Skeletal muscle tissue (tissue), 4 donors: ENCODE data around the gene DRAXIN. TPM values are rescaled to one million over a fixed set of nuclear protein-coding genes. Genes with fewer than 3 reads are reported as not detected.

ENCODE experiments used
- H3K27ac ChIP-seq: one replicate; pipeline ENCODE4 v1.7.0; 2013; ENCODE audit warnings: mild to moderate bottlenecking, low read depth, low read length, inconsistent platforms
- H3K27me3 ChIP-seq, 3 donors: one replicate each; pipeline ENCODE4 v1.7.0; 2013; ENCODE audit warnings: low read length in 3 of 3; ENCODE audit not compliant: control insufficient read depth in 3 of 3, insufficient read depth in 3 of 3
- H3K36me3 ChIP-seq, 3 donors: one replicate each; pipeline ENCODE4 v1.7.0; 2013; ENCODE audit warnings: low read length in 3 of 3; ENCODE audit not compliant: control insufficient read depth in 3 of 3, insufficient read depth in 3 of 3
- H3K4me1 ChIP-seq, 3 donors: one replicate each; pipeline ENCODE4 v1.7.0; 2013; ENCODE audit warnings: low read length in 3 of 3, mild to moderate bottlenecking in 3 of 3; ENCODE audit not compliant: control insufficient read depth in 3 of 3, insufficient read depth in 3 of 3
- H3K4me3 ChIP-seq, 3 donors: one replicate each; pipeline ENCODE4 v1.7.0; 2013; ENCODE audit warnings: low read length in 3 of 3
- H3K9ac ChIP-seq, 3 donors: one replicate each; pipeline ENCODE4 v1.7.0; 2013; ENCODE audit warnings: low read length in 3 of 3, mild to moderate bottlenecking in 3 of 3, moderate library complexity in 2 of 3, low read depth in 1 of 3
- H3K9me3 ChIP-seq, 3 donors: one replicate each; pipeline ENCODE4 v1.7.0; 2013; ENCODE audit warnings: low read length in 3 of 3; ENCODE audit not compliant: control insufficient read depth in 3 of 3
- total RNA-seq: library from RNA; depleted of rRNA; stranded (reverse); fragments of >200 nt; gene quantifications from one replicate; pipeline ENCODE4 v1.2.3, GENCODE V29; 2014
- donor health status: Osteomylitis.

DRAXIN gene
- total RNA-seq, 1 donor from 2014 or later, result not detected

GRCh38 chr1:11738783-11739182 is 47.3 kb downstream of the DRAXIN start:
- Histone ChIP-seq H3K9ac (no peak overlapping the region), H3K4me1 (peaks cover 15 to 36% (median 22%) of the 10 kb centered on the region in 3 donors), H3K9me3 (no peaks in the 10 kb centered on the region), H3K27me3 (no peaks in the 10 kb centered on the region), H3K36me3 (peaks cover 0 to 2% (median 0%) of the 10 kb centered on the region in 3 donors), H3K27ac (no peak overlapping the region), H3K4me3 (no peak overlapping the region)

DNA sequence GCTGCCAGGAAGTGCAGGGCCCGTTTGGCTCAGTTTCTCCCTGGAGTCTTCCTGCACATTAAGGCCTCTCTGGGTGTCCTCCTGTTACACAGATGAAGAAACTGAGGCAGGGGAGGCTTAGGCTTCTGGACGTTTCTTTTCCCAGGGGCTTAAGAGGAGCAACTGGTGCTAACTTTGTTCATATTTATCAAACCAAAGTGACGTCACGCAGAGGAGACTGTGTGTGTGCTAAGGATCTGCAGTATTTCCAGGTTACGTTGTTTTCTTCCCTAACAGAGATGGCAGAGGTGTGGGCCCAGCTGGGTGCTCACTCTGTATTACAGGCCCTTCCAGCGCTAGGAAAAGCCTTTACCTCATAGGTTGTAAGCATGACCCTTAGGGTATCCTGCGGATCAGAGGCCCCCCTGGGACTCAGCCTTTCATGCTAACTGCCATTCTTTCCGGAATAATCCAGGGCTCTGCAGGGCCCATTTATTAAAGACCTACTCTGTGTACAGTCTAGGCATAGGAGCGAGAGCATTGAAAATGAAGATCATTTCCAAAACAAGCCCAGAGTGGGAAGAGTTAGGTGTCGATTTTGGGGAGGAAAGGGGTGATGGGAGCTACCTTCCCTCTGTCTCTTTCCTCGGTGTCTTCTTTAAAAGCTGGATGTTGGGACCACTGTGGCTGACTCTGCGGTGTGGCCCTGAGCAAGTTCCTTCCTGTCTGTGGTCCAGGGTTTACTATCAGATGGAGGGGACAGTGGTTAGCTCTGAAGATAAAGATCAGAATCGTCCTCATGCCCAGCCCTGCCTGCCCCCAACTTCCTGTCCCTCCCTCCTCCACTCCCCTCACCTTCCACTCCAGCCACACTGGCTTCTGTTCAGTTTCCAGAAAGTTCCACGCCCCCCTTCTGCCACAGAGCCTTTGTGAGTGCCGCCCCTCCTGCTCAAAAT is 49.0 kb downstream of the DRAXIN start:
- Histone ChIP-seq H3K4me1 (peaks cover 12 to 32% (median 22%) of the 10 kb centered on the region in 3 donors), H3K27ac (no peak overlapping the region), H3K27me3 (no peaks in the 10 kb centered on the region), H3K9me3 (no peaks in the 10 kb centered on the region), H3K36me3 (peaks cover 2% of the 10 kb centered on the region in 3 donors), H3K4me3 (no peak overlapping the region), H3K9ac (no peak overlapping the region)

- Histone ChIP-seq H3K4me3 (no peak overlapping the region), H3K9me3 (no peaks in the 10 kb centered on the region), H3K4me1 (peaks cover 10 to 26% (median 22%) of the 10 kb centered on the region in 3 donors), H3K36me3 (peaks cover 11% of the 10 kb centered on the region in 3 donors), H3K27me3 (no peaks in the 10 kb centered on the region), H3K9ac (no peak overlapping the region), H3K27ac (no peak overlapping the region)
These were observed 50.0 kb downstream of the DRAXIN start for GRCh38 chr1:11741482-11741881.

GRCh38 chr1:11741919-11742558 is 50.5 kb downstream of the DRAXIN start:
- Histone ChIP-seq H3K27ac (no peak overlapping the region), H3K4me3 (no peak overlapping the region), H3K9ac (no peak overlapping the region), H3K27me3 (no peaks in the 10 kb centered on the region), H3K9me3 (no peaks in the 10 kb centered on the region), H3K4me1 (peaks cover 7 to 20% (median 18%) of the 10 kb centered on the region in 3 donors), H3K36me3 (peaks cover 11 to 14% (median 12%) of the 10 kb centered on the region in 3 donors)

- no peak overlapping the region for H3K9ac ChIP-seq
- H3K9me3 ChIP-seq, result no peaks in the 10 kb centered on the region
- H3K4me1 ChIP-seq, result peaks cover 0 to 5% (median 2%) of the 10 kb centered on the region in 3 donors
- no peaks in the 10 kb centered on the region for H3K27me3 ChIP-seq
- peaks cover 17 to 31% (median 27%) of the 10 kb centered on the region in 3 donors for H3K36me3 ChIP-seq
- no peak overlapping the region for H3K4me3 ChIP-seq
- no peak overlapping the region for H3K27ac ChIP-seq
These were observed 52.8 kb downstream of the DRAXIN start for GRCh38 chr1:11744287-11744686.

DNA sequence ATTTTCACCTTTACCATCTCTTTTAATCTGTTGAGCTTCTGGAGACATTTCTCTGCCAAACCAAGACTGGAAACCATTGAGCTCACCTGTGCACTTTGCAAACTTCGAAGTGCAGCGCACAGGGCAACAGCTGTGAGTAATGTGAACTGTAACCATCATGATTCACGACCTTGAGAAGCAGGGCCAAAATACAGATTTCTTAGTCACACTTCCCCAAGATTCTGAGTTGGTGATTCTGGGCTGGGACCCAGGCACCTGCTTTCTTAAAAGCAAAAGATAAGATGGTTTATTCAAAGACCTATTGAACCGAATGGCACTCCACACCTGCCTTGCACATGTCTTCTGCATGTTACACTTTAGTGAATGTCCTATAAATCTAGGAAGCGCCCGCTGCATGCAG is 54.6 kb downstream of the DRAXIN start:
- H3K27me3 ChIP-seq, result no peaks in the 10 kb centered on the region
- no peak overlapping the region for H3K4me3 ChIP-seq
- H3K9ac ChIP-seq, result no peak overlapping the region
- no peaks in the 10 kb centered on the region for H3K9me3 ChIP-seq
- H3K4me1 ChIP-seq, result peaks cover 0 to 2% (median 0%) of the 10 kb centered on the region in 3 donors
- no peak overlapping the region for H3K27ac ChIP-seq
- H3K36me3 ChIP-seq, result peaks cover 29 to 46% (median 36%) of the 10 kb centered on the region in 3 donors

DNA sequence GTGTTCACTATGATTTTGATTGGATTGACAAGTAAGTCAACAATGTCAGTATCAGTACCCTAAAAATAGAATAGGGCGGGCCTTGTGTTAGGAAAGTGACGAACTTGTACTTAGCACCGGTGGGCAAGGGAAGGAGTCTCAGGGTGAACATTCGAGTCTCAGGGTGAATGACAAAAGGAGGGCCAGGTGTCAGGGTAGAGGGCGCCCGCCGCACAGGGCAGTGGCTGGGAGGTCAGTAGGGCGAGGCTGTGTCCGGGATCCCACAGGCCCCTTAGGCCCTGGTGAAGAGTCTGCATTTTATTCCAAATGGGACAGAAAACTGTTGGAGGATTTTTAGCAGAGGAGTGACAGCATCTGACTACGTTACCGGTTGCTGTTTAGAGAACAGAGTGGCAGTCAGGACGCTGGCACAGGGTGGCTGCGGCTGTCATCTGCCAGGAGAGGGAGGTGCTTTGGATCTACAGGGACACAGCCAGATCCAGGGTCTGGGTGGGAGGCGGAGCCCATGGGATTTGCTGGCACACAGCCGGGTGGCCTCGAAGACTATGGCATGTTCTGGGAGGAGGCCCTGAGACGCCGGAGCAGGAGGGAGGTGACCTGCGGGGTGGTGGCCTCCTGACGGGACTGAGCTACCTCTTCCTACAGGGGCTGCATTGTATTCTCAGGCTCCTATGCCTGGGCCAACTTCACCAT is 55.4 kb downstream of the DRAXIN start:
- H3K27ac ChIP-seq, result no peak overlapping the region
- peaks cover 30 to 46% (median 38%) of the 10 kb centered on the region in 3 donors for H3K36me3 ChIP-seq
- no peak overlapping the region for H3K9ac ChIP-seq
- no peaks in the 10 kb centered on the region for H3K9me3 ChIP-seq
- no peak overlapping the region for H3K4me3 ChIP-seq
- no peaks in the 10 kb centered on the region for H3K27me3 ChIP-seq
- H3K4me1 ChIP-seq, result peaks cover 0 to 2% (median 0%) of the 10 kb centered on the region in 3 donors

DNA sequence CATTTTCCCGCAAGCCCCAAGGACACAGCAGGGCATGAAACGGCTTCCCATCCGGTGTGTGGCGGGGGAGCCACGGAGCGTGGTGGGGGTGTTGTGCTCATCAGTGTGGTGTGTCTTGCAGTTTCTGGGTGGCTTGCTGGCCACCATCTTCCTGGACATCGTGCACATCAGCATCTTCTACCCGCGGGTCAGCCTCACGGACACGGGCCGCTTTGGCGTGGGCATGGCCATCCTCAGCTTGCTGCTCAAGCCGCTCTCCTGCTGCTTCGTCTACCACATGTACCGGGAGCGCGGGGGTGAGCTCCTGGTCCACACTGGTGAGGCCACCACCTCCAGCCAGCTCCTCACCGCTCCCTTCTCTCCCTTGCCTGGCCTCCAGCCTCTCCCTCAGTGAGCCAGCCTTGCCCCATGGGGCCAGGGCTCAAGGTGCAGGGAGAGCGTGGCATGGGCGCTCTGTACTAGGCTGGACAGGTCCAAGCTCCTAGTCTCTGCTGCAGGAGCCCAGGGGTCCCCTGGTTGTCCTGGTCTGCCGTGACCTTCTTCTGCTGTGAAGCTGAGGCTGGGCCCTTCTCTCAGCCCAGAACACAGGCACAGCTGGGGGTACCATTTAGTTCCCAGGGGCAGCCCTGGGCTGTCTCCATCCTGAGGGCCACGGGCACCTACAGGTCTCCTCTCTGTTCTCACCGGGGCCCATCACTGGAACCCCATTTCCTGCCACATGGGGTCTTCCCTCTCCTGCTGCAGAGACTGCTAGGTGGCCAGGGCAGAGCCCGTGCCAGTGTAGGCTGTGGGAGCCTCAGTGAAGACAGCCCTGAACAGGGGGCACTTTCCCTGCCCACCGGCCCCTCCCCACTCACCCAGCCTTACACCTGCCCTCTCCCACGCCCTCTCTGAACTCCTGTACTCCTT is 57.0 kb downstream of the DRAXIN start:
- Histone ChIP-seq H3K36me3 (peaks cover 30 to 46% (median 38%) of the 10 kb centered on the region in 3 donors), H3K4me3 (no peak overlapping the region), H3K9ac (peak overlapping the region in 1 of 3 donors; percentile 21), H3K27me3 (no peaks in the 10 kb centered on the region), H3K9me3 (no peaks in the 10 kb centered on the region), H3K4me1 (peaks cover 0 to 2% (median 0%) of the 10 kb centered on the region in 3 donors), H3K27ac (no peak overlapping the region)

- peaks cover 0 to 2% (median 0%) of the 10 kb centered on the region in 3 donors for H3K4me1 ChIP-seq
- H3K27me3 ChIP-seq, result no peaks in the 10 kb centered on the region
- no peak overlapping the region for H3K4me3 ChIP-seq
- no peaks in the 10 kb centered on the region for H3K9me3 ChIP-seq
- H3K27ac ChIP-seq, result no peak overlapping the region
- H3K36me3 ChIP-seq, result peaks cover 30 to 46% (median 38%) of the 10 kb centered on the region in 3 donors
- no peak overlapping the region for H3K9ac ChIP-seq
These were observed 57.7 kb downstream of the DRAXIN start for GRCh38 chr1:11749203-11749689.
